Thyroid gland (tissue), 4 donors: ENCODE data around the gene HDGFL2. TPM values are rescaled to one million over a fixed set of nuclear protein-coding genes. Genes with fewer than 3 reads are reported as not detected.

Source experiments
- DNase-seq, 2 donors: peaks; one replicate each; pipeline ENCODE4 v3.0.0-alpha.2; 2019
- H3K27ac ChIP-seq, 3 donors: fragments of 200-600 bp; sonication (generic); 1 replicate in 2 of 3; 2 replicates in 1 of 3; pipeline ENCODE4 v1.5.1; 2016 to 2019; ENCODE audit warnings: mild to moderate bottlenecking in 1 of 3, moderate library complexity in 1 of 3
- H3K27me3 ChIP-seq: fragments of 200-600 bp; sonication (generic); one replicate; pipeline ENCODE4 v1.5.1; 2019
- H3K36me3 ChIP-seq, 2 donors: fragments of 200-600 bp; sonication (generic); one replicate each; pipeline ENCODE4 v1.5.1; 2016 to 2019
- H3K4me1 ChIP-seq, 2 donors: fragments of 200-600 bp; sonication (generic); one replicate each; pipeline ENCODE4 v1.5.1; 2017 to 2019
- H3K4me3 ChIP-seq, 3 donors: fragments of 200-600 bp; sonication (generic); replicated peaks in 1 of 3; 1 replicate in 2 of 3; 2 replicates in 1 of 3; pipeline ENCODE4 v1.5.1; 2016; ENCODE audit warnings: mild to moderate bottlenecking in 1 of 3
- H3K9me3 ChIP-seq: fragments of 200-600 bp; sonication (generic); one replicate; pipeline ENCODE4 v1.5.1; 2017
- CTCF ChIP-seq, 6 experiments: fragments of 200-600 bp in 3 of 6; fragments of 450-650 bp in 3 of 6; sonication (generic) in 3 of 6; IDR thresholded peaks; one replicate each; pipeline ENCODE4 v1.5.1; 2016 to 2019; ENCODE audit warnings: antibody characterized with exemption in 6 of 6, mild to moderate bottlenecking in 2 of 6, inconsistent platforms in 1 of 6, moderate library complexity in 1 of 6
- POLR2A ChIP-seq, 2 donors: fragments of 450-650 bp; IDR thresholded peaks; one replicate each; pipeline ENCODE4 v1.6.1; 2017; ENCODE audit warnings: antibody characterized with exemption in 2 of 2, mild to moderate bottlenecking in 2 of 2, moderate library complexity in 1 of 2
- WGBS, 2 donors: methylation state at CpG; one replicate each; pipeline ENCODE4 v1.1.5; 2017; 5-methylcytosine and 5-hydroxymethylcytosine counted together
- intact Hi-C: fragments of 100-400 bp; cut with DNase I; formaldehyde crosslinking; loops from one replicate; pipeline ENCODE4 v1.15.1; 2023
- total RNA-seq, 4 donors: library from RNA; depleted of rRNA; stranded (reverse); fragments of >200 nt; gene quantifications; one replicate each; pipeline ENCODE4 v1.2.3, GENCODE V29; 2016

HDGFL2 gene
- total RNA-seq, 4 donors from 2014 or later = 26.5 to 42.3 (median 28.4) TPM

- intact Hi-C loops = no loop called here
- no peak for DNase-seq
- Histone ChIP-seq H3K27ac (no peak overlapping the region), H3K27me3 (no peaks in the 10 kb centered on the region), H3K4me3 (no peak overlapping the region), H3K9me3 (no peaks in the 10 kb centered on the region), H3K36me3 (peaks cover 80 to 86% of the 10 kb centered on the region in 2 donors), H3K4me1 (no peaks in the 10 kb centered on the region)
- TF ChIP-seq CTCF (IDR thresholded peaks at IDR 0.05) (no peak), POLR2A (IDR thresholded peaks at IDR 0.05) (no peak)
- 89 to 94% methylated on average over 22 to 28 of the region's 30 CpGs for WGBS, 2 donors
Measured at GRCh38 chr19:4448147-4448985, 23.7 kb upstream of the HDGFL2 start.

- intact Hi-C loops = no loop called here
- no peak for TF ChIP-seq POLR2A (IDR thresholded peaks at IDR 0.05)
- no peak for TF ChIP-seq CTCF (IDR thresholded peaks at IDR 0.05)
- Histone ChIP-seq H3K27ac (no peak overlapping the region), H3K4me3 (no peak overlapping the region), H3K27me3 (no peaks in the 10 kb centered on the region), H3K36me3 (peaks cover 81 to 91% of the 10 kb centered on the region in 2 donors), H3K4me1 (peaks cover 0 to 3% of the 10 kb centered on the region in 2 donors), H3K9me3 (no peaks in the 10 kb centered on the region)
- no peak for DNase-seq
- 90 to 100% methylated on average over 1 to 17 of the region's 24 CpGs for WGBS, 2 donors
Measured at GRCh38 chr19:4449022-4449638, 23.0 kb upstream of the HDGFL2 start.

- Histone ChIP-seq H3K27me3 (no peaks in the 10 kb centered on the region), H3K36me3 (peaks cover 78 to 90% of the 10 kb centered on the region in 2 donors), H3K27ac (no peak overlapping the region), H3K9me3 (no peaks in the 10 kb centered on the region), H3K4me1 (peaks cover 1 to 8% of the 10 kb centered on the region in 2 donors), H3K4me3 (no peak overlapping the region)
- 90 to 95% methylated on average over 9 of the region's 9 CpGs for WGBS, 2 donors
- DNase-seq = no peak
- intact Hi-C loops = no loop called here
- TF ChIP-seq POLR2A (IDR thresholded peaks at IDR 0.05) (no peak), CTCF (IDR thresholded peaks at IDR 0.05) (no peak)
Measured at GRCh38 chr19:4449639-4450028, 22.5 kb upstream of the HDGFL2 start.

- Histone ChIP-seq H3K27ac (no peak overlapping the region), H3K36me3 (peaks cover 50 to 62% of the 10 kb centered on the region in 2 donors), H3K27me3 (no peaks in the 10 kb centered on the region), H3K9me3 (no peaks in the 10 kb centered on the region), H3K4me1 (peaks cover 24 to 30% of the 10 kb centered on the region in 2 donors), H3K4me3 (no peak overlapping the region)
- intact Hi-C loops = no loop called here
- 90 to 91% methylated on average over 11 to 12 of the region's 24 CpGs for WGBS, 2 donors
- TF ChIP-seq CTCF (IDR thresholded peaks at IDR 0.05) (no peak), POLR2A (IDR thresholded peaks at IDR 0.05) (no peak)
- no peak for DNase-seq
Measured at GRCh38 chr19:4452230-4452990, 19.7 kb upstream of the HDGFL2 start.
